ENCODE measurements around the gene CANX.
"Not testable (repeated sequence)": the region's sequence is repeated elsewhere in the genome, so short reads cannot be mapped to it uniquely, and the experiment has no call there.

DNA sequence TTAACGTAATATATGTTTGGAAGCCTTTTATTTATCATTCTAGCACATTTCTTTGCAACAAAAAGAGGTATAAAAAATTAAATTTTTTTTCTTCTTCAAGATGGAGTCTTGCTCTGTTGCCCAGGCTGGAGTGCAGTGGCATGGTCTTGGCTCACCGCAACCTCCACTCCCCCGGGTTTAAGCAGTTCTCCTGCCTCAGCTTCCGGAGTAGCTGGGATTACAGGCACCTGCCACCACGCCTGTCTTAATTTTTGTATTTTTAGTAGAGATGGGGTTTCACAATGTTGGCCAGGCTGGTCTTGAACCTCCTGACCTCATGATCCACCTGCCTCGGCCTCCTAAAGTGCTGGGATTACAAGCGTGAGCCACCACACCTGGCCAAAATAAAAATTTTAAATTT, 45.3 kb downstream of the CANX start:
- not testable (repeated sequence) for TF ChIP-seq EP300 (IDR thresholded peaks at IDR 0.05)
- TF ChIP-seq, protein P1, sequence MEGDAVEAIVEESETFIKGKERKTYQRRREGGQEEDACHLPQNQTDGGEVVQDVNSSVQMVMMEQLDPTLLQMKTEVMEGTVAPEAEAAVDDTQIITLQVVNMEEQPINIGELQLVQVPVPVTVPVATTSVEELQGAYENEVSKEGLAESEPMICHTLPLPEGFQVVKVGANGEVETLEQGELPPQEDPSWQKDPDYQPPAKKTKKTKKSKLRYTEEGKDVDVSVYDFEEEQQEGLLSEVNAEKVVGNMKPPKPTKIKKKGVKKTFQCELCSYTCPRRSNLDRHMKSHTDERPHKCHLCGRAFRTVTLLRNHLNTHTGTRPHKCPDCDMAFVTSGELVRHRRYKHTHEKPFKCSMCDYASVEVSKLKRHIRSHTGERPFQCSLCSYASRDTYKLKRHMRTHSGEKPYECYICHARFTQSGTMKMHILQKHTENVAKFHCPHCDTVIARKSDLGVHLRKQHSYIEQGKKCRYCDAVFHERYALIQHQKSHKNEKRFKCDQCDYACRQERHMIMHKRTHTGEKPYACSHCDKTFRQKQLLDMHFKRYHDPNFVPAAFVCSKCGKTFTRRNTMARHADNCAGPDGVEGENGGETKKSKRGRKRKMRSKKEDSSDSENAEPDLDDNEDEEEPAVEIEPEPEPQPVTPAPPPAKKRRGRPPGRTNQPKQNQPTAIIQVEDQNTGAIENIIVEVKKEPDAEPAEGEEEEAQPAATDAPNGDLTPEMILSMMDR (IDR thresholded peaks at IDR 0.05) = not testable (repeated sequence)

Measured in ovary (tissue), 3 donors.